HEK293T (cell line): ENCODE results near the gene TLN1.

Experiments used
- CTCF ChIA-PET: fragments of 350-600 bp; formaldehyde crosslinking; extraction: SDS; loops from one replicate; lab custom pipeline; 2021; ENCODE audit warnings: antibody characterized with exemption, inconsistent platforms; lab: Yijun Ruan, JAX
- POLR2A ChIA-PET: fragments of 350-600 bp; formaldehyde crosslinking; extraction: SDS; loops from one replicate; lab custom pipeline; 2020; ENCODE audit warnings: antibody characterized with exemption, inconsistent platforms; lab: Yijun Ruan, JAX
- DNase-seq: peaks from one replicate; pipeline ENCODE4 v3.0.0; 2012; ENCODE audit warnings: mixed read lengths; ENCODE audit errors: extremely low spot score
- ARNT ChIP-seq: fragments of 450-650 bp; IDR thresholded peaks from 2 replicates; pipeline ENCODE4 v1.6.1; 2017; ENCODE audit warnings: mild to moderate bottlenecking
- BHLHE40 ChIP-seq: fragments of 450-650 bp; IDR thresholded peaks from 2 replicates; pipeline ENCODE4 v1.6.1; 2016; ENCODE audit warnings: mild to moderate bottlenecking, moderate library complexity, borderline replicate concordance
- CTBP1 ChIP-seq: fragments of 450-650 bp; IDR thresholded peaks from 2 replicates; pipeline ENCODE4 v1.6.1; 2016; ENCODE audit warnings: borderline replicate concordance
- ELF4 ChIP-seq: fragments of 450-650 bp; IDR thresholded peaks from 2 replicates; pipeline ENCODE4 v1.6.1; 2017; ENCODE audit warnings: antibody characterized with exemption
- FOXA1 ChIP-seq: fragments of 450-650 bp; IDR thresholded peaks from 2 replicates; pipeline ENCODE4 v1.6.1; 2016; ENCODE audit warnings: mild to moderate bottlenecking
- FOXK2 ChIP-seq: fragments of 450-650 bp; IDR thresholded peaks from 2 replicates; pipeline ENCODE4 v1.6.1; 2016; ENCODE audit warnings: mild to moderate bottlenecking
- FOXM1 ChIP-seq: fragments of 450-650 bp; IDR thresholded peaks from 2 replicates; pipeline ENCODE4 v1.6.1; 2017; ENCODE audit warnings: mild to moderate bottlenecking, borderline replicate concordance
- HDGF ChIP-seq: fragments of 450-650 bp; IDR thresholded peaks from 2 replicates; pipeline ENCODE4 v1.6.1; 2017; ENCODE audit warnings: antibody characterized with exemption, borderline replicate concordance
- L3MBTL2 ChIP-seq: fragments of 450-650 bp; conservative IDR thresholded peaks from 2 replicates; pipeline ENCODE4 v1.6.1; 2016; ENCODE audit warnings: mild to moderate bottlenecking
- LEF1 ChIP-seq: fragments of 450-650 bp; IDR thresholded peaks from 2 replicates; pipeline ENCODE4 v1.6.1; 2017; ENCODE audit warnings: mild to moderate bottlenecking, borderline replicate concordance
- NFRKB ChIP-seq: fragments of 450-650 bp; IDR thresholded peaks from 2 replicates; pipeline ENCODE4 v1.6.1; 2016; ENCODE audit warnings: mild to moderate bottlenecking, moderate library complexity
- PKNOX1 ChIP-seq: fragments of 450-650 bp; IDR thresholded peaks from 2 replicates; pipeline ENCODE4 v1.6.1; 2016
- SP1 ChIP-seq: fragments of 450-650 bp; IDR thresholded peaks from 2 replicates; pipeline ENCODE4 v1.6.1; 2017
- SUZ12 ChIP-seq: fragments of 450-650 bp; IDR thresholded peaks from 2 replicates; pipeline ENCODE4 v1.6.1; 2016; ENCODE audit warnings: mild to moderate bottlenecking
- TARDBP ChIP-seq: fragments of 450-650 bp; IDR thresholded peaks from 2 replicates; pipeline ENCODE4 v1.6.1; 2016
- ZNF384 ChIP-seq: fragments of 450-650 bp; IDR thresholded peaks from 2 replicates; pipeline ENCODE4 v1.6.1; 2016

TLN1 gene

GRCh38 chr9:35653611-35654010, 78.4 kb downstream of the TLN1 start:
- TF ChIP-seq ELF4: no peak
- TF ChIP-seq PKNOX1: no peak
- no peak for TF ChIP-seq L3MBTL2
- TF ChIP-seq FOXA1: no peak
- TF ChIP-seq ZNF384: no peak
- no peak for DNase-seq
- ChIA-PET POLR2A (no interaction called here), CTCF (interaction anchor here (0.6 kb wide), 1 partner anchor 48 kb away, joined by 3 read pairs; no protein-coding TSS in a partner anchor)

GRCh38 chr9:35652829-35653209, 79.2 kb downstream of the TLN1 start:
- POLR2A ChIA-PET: no interaction called here
- TF ChIP-seq LEF1: no peak
- TF ChIP-seq BHLHE40: no peak
- TF ChIP-seq ELF4: no peak
- TF ChIP-seq NFRKB: no peak
- TF ChIP-seq SP1: no peak
- no peak for TF ChIP-seq TARDBP
- no peak for TF ChIP-seq SUZ12
- TF ChIP-seq PKNOX1: no peak
- TF ChIP-seq FOXK2: no peak
- TF ChIP-seq ARNT: no peak
- TF ChIP-seq L3MBTL2: no peak
- TF ChIP-seq CTBP1: no peak
- CTCF ChIA-PET: no interaction called here
- DNase-seq: no peak

GRCh38 chr9:35651956-35652828, 79.8 kb downstream of the TLN1 start:
- TF ChIP-seq ZNF384 (no peak), LEF1 (no peak), BHLHE40 (no peak), SP1 (no peak), ELF4 (no peak), PKNOX1 (no peak), NFRKB (no peak)
- POLR2A ChIA-PET: no interaction called here
- DNase-seq: no peak
- CTCF ChIA-PET: no interaction called here

- ChIA-PET CTCF (no interaction called here), POLR2A (interaction anchor here (0.7 to 5.6 kb wide), 2 partner anchors 7 to 1407 kb away, joined by 3 to 35 read pairs; partner anchors contain the start of genes CCDC107 and RMRP)
- TF ChIP-seq SP1 (no peak), NFRKB (no peak), PKNOX1 (no peak), CTBP1 (no peak), FOXM1 (no peak), FOXK2 (no peak), TARDBP (no peak), LEF1 (no peak), ELF4 (no peak), FOXA1 (no peak), ZNF384 (no peak), ARNT (no peak), SUZ12 (no peak), HDGF (no peak), L3MBTL2 (no peak), BHLHE40 (no peak)
- DNase-seq: no peak
These were observed 81.4 kb downstream of the TLN1 start, which contains the start of gene SIT1 for GRCh38 chr9:35650341-35651158. Gene SIT1, minus strand, starts transcription at chr9:35650931. Its CDS starts 78 bp downstream, at chr9:35650853.

GRCh38 chr9:35649431-35650340, 82.3 kb downstream of the TLN1 start:
- ChIA-PET POLR2A (interaction anchor here (0.9 to 5.6 kb wide), 2 partner anchors 8 to 83 kb away, joined by 3 to 35 read pairs; partner anchors contain the start of genes CCDC107, CREB3, RMRP and TLN1), CTCF (no interaction called here)
- no peak for DNase-seq
- TF ChIP-seq ELF4 (no peak), ARNT (no peak), CTBP1 (no peak), TARDBP (no peak), HDGF (no peak), FOXA1 (no peak), LEF1 (no peak), PKNOX1 (no peak), SP1 (no peak), FOXK2 (no peak), SUZ12 (no peak), FOXM1 (no peak), L3MBTL2 (no peak), ZNF384 (no peak), NFRKB (no peak), BHLHE40 (no peak)
